CD4-positive, alpha-beta T cell treated with Interleukin-6 at 100 ng/mL for 8 hours (primary cell): ENCODE results near the gene ZNF248.
"Not testable (repeated sequence)": the region's sequence is repeated elsewhere in the genome, so short reads cannot be mapped to it uniquely, and the experiment has no call there.

Experiments
- DNase-seq: peaks from one replicate; pipeline ENCODE4 v3.0.0-alpha.2; 2020; ENCODE audit warnings: mixed read lengths, low spot score

Gene ZNF248

GRCh38 chr10:37857287-37858211 is at the start of gene ZNF248:
Gene ZNF248 (minus strand): TSS chr10:37857610. CDS start chr10:37856310, 1,300 bp downstream.
- peak; percentile 94 for DNase-seq

GRCh38 chr10:37906382-37906781 is 49.0 kb upstream of the ZNF248 start:
- no peak for DNase-seq

- no peak for DNase-seq
Measured at GRCh38 chr10:37896436-37896835, 39.0 kb upstream of the ZNF248 start.

GRCh38 chr10:37895674-37896073 is 38.3 kb upstream of the ZNF248 start:
- no peak for DNase-seq

GRCh38 chr10:37885850-37886249 is 28.4 kb upstream of the ZNF248 start:
- no peak for DNase-seq

GRCh38 chr10:37872955-37873354 is 15.5 kb upstream of the ZNF248 start:
- no peak for DNase-seq

GRCh38 chr10:37872283-37872682 is 14.9 kb upstream of the ZNF248 start:
- no peak for DNase-seq

- DNase-seq = no peak
Measured at GRCh38 chr10:37871568-37872251, 14.3 kb upstream of the ZNF248 start.

- no peak for DNase-seq
Measured at GRCh38 chr10:37871143-37871542, 13.7 kb upstream of the ZNF248 start.

GRCh38 chr10:37868796-37869195 is 11.4 kb upstream of the ZNF248 start:
- DNase-seq = no peak

- DNase-seq = no peak
Measured at GRCh38 chr10:37865957-37866803, 8.8 kb upstream of the ZNF248 start.

- DNase-seq = no peak
Measured at GRCh38 chr10:37865264-37865663, 7.9 kb upstream of the ZNF248 start.

GRCh38 chr10:37860494-37861190 is 3.2 kb upstream of the ZNF248 start:
- DNase-seq = no peak

- not testable (repeated sequence) for DNase-seq
Measured at GRCh38 chr10:37859270-37859669, 1.9 kb upstream of the ZNF248 start.

GRCh38 chr10:37856881-37857286 is 526 bp downstream of the ZNF248 start:
- peak; percentile 14 for DNase-seq

- DNase-seq = no peak
Measured at GRCh38 chr10:37855636-37856035, 1.8 kb downstream of the ZNF248 start.

- no peak for DNase-seq
Measured at GRCh38 chr10:37854626-37855025, 2.8 kb downstream of the ZNF248 start.

- DNase-seq = no peak
Measured at GRCh38 chr10:37844644-37845043, 12.8 kb downstream of the ZNF248 start.

- DNase-seq = no peak
Measured at GRCh38 chr10:37839243-37839642, 18.2 kb downstream of the ZNF248 start.

GRCh38 chr10:37831495-37832333 is 25.7 kb downstream of the ZNF248 start:
- DNase-seq = no peak

GRCh38 chr10:37826806-37827205 is 30.6 kb downstream of the ZNF248 start:
- DNase-seq = no peak
